Suppressor macrophage (primary cell): ENCODE measurements around the gene SLIT1.

Experiments
- DNase-seq, 4 experiments: peaks; one replicate each; pipeline ENCODE4 v3.0.0-alpha.2; 2020 to 2022
- total RNA-seq, 17 experiments: gene quantifications; one replicate each; lab custom pipeline; 2026; ENCODE audit warnings: mixed read lengths in 6 of 17, inconsistent platforms in 3 of 17; lab: John Stamatoyannopoulos, UW

SLIT1 gene
- total RNA-seq: 0.21 to 6.8 (median 1.1) reads per million in 17 experiments

- DNase-seq: no peak
Observed at GRCh38 chr10:97185326-97186058, at the start of gene SLIT1. TSS of gene SLIT1 (minus strand) at chr10:97185959. CDS start at chr10:97185674, 285 bp downstream.

- DNase-seq: no peak
Observed at GRCh38 chr10:97235353-97235752, 49.6 kb upstream of the SLIT1 start.

GRCh38 chr10:97234400-97234799, 48.6 kb upstream of the SLIT1 start:
- DNase-seq: peak; percentile 31 to 73 (median 64)

GRCh38 chr10:97230146-97230545, 44.4 kb upstream of the SLIT1 start:
- peak; percentile 15 to 59 (median 22) for DNase-seq

DNA sequence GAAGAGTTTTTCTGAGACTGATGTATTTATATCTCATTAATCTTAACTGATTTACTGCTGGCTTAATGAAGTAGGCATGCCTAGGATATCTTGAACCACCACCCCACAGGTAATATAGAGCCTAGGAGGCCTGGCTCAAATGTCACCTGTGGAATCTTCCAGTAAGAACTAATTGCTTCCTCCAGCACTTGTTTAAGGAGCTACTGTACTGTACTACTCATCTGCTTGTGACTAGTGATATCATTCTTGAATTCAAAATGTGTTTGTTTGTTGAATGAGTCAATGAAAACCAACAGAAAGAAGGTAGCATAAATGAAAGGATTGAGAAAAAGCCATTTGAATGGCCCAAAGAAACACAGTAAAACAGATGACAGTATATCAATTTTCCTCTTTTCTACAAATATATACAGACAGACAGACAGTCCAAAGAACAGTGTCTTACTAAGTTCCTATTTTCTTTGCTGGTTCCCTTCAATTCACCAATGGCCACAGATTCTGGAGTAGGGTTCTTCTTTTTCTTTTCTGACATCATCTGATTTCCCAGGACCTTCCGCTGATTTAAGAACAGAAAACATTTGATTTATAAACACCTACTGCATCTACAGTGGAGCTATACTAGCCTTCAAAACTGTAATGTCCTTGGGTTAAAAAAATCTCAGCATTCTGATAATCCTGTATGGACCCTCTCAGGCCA, 43.7 kb upstream of the SLIT1 start:
- DNase-seq: peak; percentile 40 to 78 (median 62)

GRCh38 chr10:97228775-97229157, 43.0 kb upstream of the SLIT1 start:
- no peak for DNase-seq

- no peak for DNase-seq
Observed at GRCh38 chr10:97228130-97228774, 42.5 kb upstream of the SLIT1 start.

GRCh38 chr10:97226398-97226797, 40.6 kb upstream of the SLIT1 start:
- no peak for DNase-seq

DNA sequence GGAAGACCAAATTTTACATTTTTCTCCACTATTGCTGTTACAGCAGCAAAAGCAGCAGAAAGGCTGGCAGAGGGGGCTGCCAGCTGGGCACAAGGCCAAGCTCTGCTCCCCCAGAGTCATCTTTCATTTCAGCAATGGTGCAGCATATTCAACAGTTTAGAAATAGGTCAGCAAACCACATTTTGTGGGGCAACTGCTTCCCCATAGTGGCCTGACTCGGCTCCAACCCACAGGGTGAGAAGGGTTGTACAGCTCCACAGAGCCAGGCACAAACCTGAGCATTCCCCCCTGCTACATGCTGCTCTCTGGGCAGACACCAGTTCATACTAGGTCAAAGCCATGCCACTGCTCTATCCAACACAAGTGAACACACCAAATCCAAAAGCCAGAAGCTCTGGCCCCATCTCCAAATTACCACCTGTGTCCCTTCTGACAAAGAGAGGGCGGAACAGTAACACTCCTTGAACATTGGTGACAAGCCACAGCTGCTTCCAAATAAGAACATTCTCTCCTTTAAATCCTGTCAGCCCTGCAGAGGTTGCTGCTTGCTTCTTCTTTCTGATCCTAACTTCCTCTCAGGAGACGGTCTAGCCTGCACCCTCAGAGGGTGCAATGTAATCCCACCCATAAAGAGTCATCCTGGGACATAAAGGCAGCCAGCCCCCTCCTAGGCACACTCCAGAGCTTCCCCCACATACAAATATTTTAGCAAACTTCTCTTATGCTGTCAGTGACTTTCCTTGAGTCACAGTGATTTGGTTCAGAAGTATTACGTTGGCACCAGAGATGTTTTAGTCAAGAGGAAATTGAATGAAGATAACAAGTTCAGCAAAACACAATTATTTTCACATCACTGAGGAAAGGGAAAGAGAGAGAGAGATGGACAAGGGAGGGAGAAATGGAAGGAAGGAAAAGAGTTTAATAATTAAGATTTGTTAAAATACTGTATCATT, 39.0 kb upstream of the SLIT1 start:
- peak; percentile 58 to 81 (median 72) for DNase-seq

- no peak for DNase-seq
Observed at GRCh38 chr10:97222326-97222961, 36.7 kb upstream of the SLIT1 start.

- DNase-seq: peak; percentile 8 to 58 (median 34)
Observed at GRCh38 chr10:97220355-97220754, 34.6 kb upstream of the SLIT1 start.

DNA sequence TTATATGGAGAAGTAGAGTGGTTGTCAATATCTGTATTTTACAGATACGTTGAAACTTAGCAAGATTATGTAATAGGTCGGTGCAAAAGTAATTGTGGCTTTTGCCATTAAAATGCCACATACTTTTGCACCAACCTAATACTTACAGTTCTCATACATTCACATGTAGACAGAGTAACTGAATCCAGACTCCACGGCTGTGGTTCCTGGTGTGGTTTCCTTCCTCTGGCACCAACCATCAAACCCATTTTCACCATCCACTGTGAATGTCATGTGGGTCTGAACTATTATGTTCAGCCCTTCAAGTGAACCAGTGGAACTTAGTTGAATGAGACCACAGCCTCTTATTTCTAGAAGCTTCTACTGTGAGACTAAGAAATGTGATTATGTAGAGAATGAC, 31.5 kb upstream of the SLIT1 start:
- DNase-seq: peak in 2 of 4 experiments; percentile 5 to 37

DNA sequence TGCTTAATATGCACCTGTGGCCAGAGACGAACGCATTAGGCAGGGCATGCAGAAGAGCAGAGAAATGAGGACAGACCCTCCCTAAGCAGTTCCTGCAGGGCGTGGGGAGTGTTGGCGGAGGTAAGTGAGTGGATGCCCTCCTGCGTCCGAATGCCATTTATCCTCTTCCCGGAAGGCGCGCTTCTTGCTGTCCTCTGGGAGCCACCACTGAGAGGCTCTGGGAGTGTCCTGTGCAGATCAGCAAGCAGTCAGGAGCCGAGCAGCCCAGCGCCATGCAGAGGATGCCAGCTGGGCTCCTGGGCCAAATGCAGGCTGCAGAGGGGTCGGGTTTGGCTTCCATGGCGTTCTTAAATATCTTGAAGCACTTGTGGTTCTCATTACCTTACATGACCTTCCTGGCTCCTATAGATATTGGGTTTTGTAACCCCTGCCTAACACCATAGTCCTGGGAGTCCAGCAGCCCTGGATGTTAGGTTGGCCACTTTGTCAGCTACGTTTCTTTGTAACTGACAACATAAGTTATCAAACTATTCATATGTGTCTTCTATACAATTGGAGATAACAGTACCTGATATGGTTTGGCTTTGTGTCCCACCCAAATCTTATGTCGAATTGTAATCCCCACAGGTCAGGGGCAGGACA, 30.0 kb upstream of the SLIT1 start:
- no peak for DNase-seq

- DNase-seq: no peak
Observed at GRCh38 chr10:97213431-97213830, 27.7 kb upstream of the SLIT1 start.

DNA sequence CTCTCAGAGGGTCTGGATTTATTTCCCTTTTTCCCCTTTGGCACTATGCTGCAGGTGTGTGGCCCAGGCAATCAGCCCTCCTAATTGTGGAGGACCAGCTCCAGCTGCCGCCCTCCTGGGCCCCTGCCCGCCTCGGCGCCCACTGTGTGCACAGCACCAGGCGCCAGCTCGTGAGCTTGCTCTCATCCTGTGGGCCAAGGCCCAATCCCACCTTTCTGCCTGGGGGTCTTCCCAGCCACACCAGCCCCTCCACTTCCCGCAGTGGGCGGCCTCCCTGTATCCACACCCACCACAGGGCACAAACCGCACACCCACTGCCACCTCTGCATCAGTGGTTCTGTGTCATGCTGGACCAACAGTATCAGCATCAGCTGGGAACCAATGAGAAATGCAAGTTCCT, 25.5 kb upstream of the SLIT1 start:
- no peak for DNase-seq

DNA sequence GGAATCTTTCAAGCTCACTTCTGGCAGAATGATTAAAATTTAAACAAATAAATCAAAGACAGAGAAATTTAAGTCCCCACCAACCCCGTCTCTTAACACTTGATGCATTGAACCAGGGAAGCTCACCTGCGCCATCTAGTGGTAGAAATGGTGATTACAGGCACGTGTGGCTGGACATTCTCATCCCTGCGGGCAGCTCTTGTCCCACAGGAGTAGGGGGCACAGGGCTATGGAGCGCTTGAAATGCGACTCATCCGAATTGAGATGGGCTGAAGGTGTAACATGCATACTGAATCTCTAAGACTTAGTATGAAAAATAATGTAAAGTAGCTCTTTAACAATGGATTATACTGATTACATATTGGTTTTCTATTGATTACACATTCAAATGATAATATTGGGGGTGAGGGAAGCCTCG, 24.8 kb upstream of the SLIT1 start:
- DNase-seq: peak; percentile 76 to 92 (median 80)

GRCh38 chr10:97207756-97208346, 22.1 kb upstream of the SLIT1 start:
- no peak for DNase-seq

DNA sequence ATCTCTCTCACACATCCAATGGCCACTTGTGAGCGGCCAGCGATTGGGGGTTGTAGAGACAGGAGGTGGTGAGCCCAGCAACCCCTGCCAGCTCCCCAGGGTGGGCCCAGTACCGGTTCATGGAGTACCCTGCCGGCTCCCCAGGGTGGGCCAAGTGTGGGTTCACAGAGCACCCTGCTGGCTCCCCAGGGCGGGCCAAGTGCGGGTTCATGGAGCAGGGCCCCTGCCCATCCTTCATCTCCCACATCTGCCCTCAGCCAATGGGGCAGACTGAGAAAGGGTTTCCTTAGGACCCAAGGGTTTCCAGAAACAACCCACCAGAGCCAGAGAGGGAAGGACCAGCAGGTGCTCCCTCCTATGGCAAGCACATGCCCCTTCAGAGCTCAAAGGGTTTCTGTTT, 21.4 kb upstream of the SLIT1 start:
- DNase-seq: no peak

GRCh38 chr10:97204826-97205679, 19.3 kb upstream of the SLIT1 start:
- DNase-seq: no peak

GRCh38 chr10:97203220-97203619, 17.5 kb upstream of the SLIT1 start:
- DNase-seq: no peak
